ENCODE results near the gene CCDC120.

Gene CCDC120

GRCh38 chrX:49059201-49059600 is 402 bp downstream of the CCDC120 start:
- no peak for TF ChIP-seq FOXP2 (optimal IDR thresholded peaks at IDR 0.05; ENCODE audit: borderline replicate concordance, extremely low read depth, extremely low read length, insufficient read depth)
- TF ChIP-seq POLR2AphosphoS5 (IDR thresholded peaks at IDR 0.05; ENCODE audit: low read depth, low read length): no peak
- no peak for TF ChIP-seq REST (IDR thresholded peaks at IDR 0.05; ENCODE audit: insufficient read depth in 1 of 2, low read depth in 2 of 2, low read length in 2 of 2)
- TF ChIP-seq TAF1 (IDR thresholded peaks at IDR 0.05; ENCODE audit: borderline replicate concordance, insufficient read depth, low read length): no peak
- TF ChIP-seq SIN3A (IDR thresholded peaks at IDR 0.05; ENCODE audit: borderline replicate concordance, insufficient read depth, low read length): no peak

- no peak for TF ChIP-seq SIN3A (IDR thresholded peaks at IDR 0.05; ENCODE audit: borderline replicate concordance, insufficient read depth, low read length)
- no peak for TF ChIP-seq REST (IDR thresholded peaks at IDR 0.05; ENCODE audit: insufficient read depth in 1 of 2, low read depth in 2 of 2, low read length in 2 of 2)
- TF ChIP-seq POLR2AphosphoS5 (IDR thresholded peaks at IDR 0.05; ENCODE audit: low read depth, low read length): no peak
- no peak for TF ChIP-seq FOXP2 (optimal IDR thresholded peaks at IDR 0.05; ENCODE audit: borderline replicate concordance, extremely low read depth, extremely low read length, insufficient read depth)
- no peak for TF ChIP-seq TAF1 (IDR thresholded peaks at IDR 0.05; ENCODE audit: borderline replicate concordance, insufficient read depth, low read length)
These were observed 884 bp downstream of the CCDC120 start for GRCh38 chrX:49059681-49060085.

GRCh38 chrX:49060914-49061313 is 2.1 kb downstream of the CCDC120 start:
- TF ChIP-seq POLR2AphosphoS5 (IDR thresholded peaks at IDR 0.05; ENCODE audit: low read depth, low read length) (no peak), FOXP2 (optimal IDR thresholded peaks at IDR 0.05; ENCODE audit: borderline replicate concordance, extremely low read depth, extremely low read length, insufficient read depth) (no peak), SIN3A (IDR thresholded peaks at IDR 0.05; ENCODE audit: borderline replicate concordance, insufficient read depth, low read length) (no peak), TAF1 (IDR thresholded peaks at IDR 0.05; ENCODE audit: borderline replicate concordance, insufficient read depth, low read length) (no peak), REST (IDR thresholded peaks at IDR 0.05; ENCODE audit: insufficient read depth in 1 of 2, low read depth in 2 of 2, low read length in 2 of 2) (no peak)

- TF ChIP-seq FOXP2 (optimal IDR thresholded peaks at IDR 0.05; ENCODE audit: borderline replicate concordance, extremely low read depth, extremely low read length, insufficient read depth) (no peak), TAF1 (IDR thresholded peaks at IDR 0.05; ENCODE audit: borderline replicate concordance, insufficient read depth, low read length) (no peak), REST (IDR thresholded peaks at IDR 0.05; ENCODE audit: insufficient read depth in 1 of 2, low read depth in 2 of 2, low read length in 2 of 2) (no peak), SIN3A (IDR thresholded peaks at IDR 0.05; ENCODE audit: borderline replicate concordance, insufficient read depth, low read length) (no peak), POLR2AphosphoS5 (IDR thresholded peaks at IDR 0.05; ENCODE audit: low read depth, low read length) (no peak)
These were observed 2.7 kb downstream of the CCDC120 start for GRCh38 chrX:49061490-49061889.

- no peak for TF ChIP-seq SIN3A (IDR thresholded peaks at IDR 0.05; ENCODE audit: borderline replicate concordance, insufficient read depth, low read length)
- no peak for TF ChIP-seq TAF1 (IDR thresholded peaks at IDR 0.05; ENCODE audit: borderline replicate concordance, insufficient read depth, low read length)
- TF ChIP-seq POLR2AphosphoS5 (IDR thresholded peaks at IDR 0.05; ENCODE audit: low read depth, low read length): no peak
- TF ChIP-seq FOXP2 (optimal IDR thresholded peaks at IDR 0.05; ENCODE audit: borderline replicate concordance, extremely low read depth, extremely low read length, insufficient read depth): no peak
- no peak for TF ChIP-seq REST (IDR thresholded peaks at IDR 0.05; ENCODE audit: insufficient read depth in 1 of 2, low read depth in 2 of 2, low read length in 2 of 2)
These were observed 3.1 kb downstream of the CCDC120 start for GRCh38 chrX:49061916-49062315.
